ENCODE data around the gene RALA.

RALA gene

GRCh38 chr7:39605087-39605486, 18.3 kb upstream of the RALA start:
- no peak overlapping the region for H3K4me3 ChIP-seq (ENCODE audit: low read depth, low read length)
- TF ChIP-seq, protein P1, sequence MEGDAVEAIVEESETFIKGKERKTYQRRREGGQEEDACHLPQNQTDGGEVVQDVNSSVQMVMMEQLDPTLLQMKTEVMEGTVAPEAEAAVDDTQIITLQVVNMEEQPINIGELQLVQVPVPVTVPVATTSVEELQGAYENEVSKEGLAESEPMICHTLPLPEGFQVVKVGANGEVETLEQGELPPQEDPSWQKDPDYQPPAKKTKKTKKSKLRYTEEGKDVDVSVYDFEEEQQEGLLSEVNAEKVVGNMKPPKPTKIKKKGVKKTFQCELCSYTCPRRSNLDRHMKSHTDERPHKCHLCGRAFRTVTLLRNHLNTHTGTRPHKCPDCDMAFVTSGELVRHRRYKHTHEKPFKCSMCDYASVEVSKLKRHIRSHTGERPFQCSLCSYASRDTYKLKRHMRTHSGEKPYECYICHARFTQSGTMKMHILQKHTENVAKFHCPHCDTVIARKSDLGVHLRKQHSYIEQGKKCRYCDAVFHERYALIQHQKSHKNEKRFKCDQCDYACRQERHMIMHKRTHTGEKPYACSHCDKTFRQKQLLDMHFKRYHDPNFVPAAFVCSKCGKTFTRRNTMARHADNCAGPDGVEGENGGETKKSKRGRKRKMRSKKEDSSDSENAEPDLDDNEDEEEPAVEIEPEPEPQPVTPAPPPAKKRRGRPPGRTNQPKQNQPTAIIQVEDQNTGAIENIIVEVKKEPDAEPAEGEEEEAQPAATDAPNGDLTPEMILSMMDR (conservative IDR thresholded peaks at IDR 0.05; ENCODE audit: low read depth, low read length) = no peak
- no peak for DNase-seq (ENCODE audit: low read depth)

GRCh38 chr7:39606352-39606751, 17.0 kb upstream of the RALA start:
- no peak overlapping the region for H3K4me3 ChIP-seq (ENCODE audit: low read depth, low read length)
- DNase-seq (ENCODE audit: low read depth) = no peak
- TF ChIP-seq, protein P1 (conservative IDR thresholded peaks at IDR 0.05; ENCODE audit: low read depth, low read length) = no peak

DNA sequence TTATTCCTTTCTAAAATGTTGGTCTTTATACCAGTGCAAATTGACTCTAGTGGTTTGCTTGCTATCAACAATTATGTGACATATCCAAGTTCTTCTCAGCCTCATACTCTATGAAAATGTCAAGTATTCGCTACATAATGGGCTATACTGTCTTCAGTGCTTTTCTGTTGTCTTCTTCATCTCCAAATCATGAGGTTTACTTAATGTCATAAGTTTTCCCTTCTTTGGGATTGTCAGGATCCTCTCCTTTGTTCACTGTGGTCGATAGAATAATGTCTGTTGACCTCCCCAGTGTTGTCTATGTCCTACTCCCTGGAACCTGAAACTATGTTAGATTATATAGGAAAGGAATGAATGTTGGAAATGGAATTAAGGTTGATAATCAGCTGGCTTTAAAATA, 16.4 kb upstream of the RALA start:
- TF ChIP-seq, protein P1 (conservative IDR thresholded peaks at IDR 0.05; ENCODE audit: low read depth, low read length) = no peak
- H3K4me3 ChIP-seq (ENCODE audit: low read depth, low read length) = no peak overlapping the region
- DNase-seq (ENCODE audit: low read depth) = no peak

GRCh38 chr7:39607865-39608264, 15.5 kb upstream of the RALA start:
- TF ChIP-seq, protein P1 (conservative IDR thresholded peaks at IDR 0.05; ENCODE audit: low read depth, low read length) = no peak
- DNase-seq (ENCODE audit: low read depth) = no peak
- H3K4me3 ChIP-seq (ENCODE audit: low read depth, low read length) = no peak overlapping the region

- H3K4me3 ChIP-seq (ENCODE audit: low read depth, low read length) = no peak overlapping the region
- no peak for DNase-seq (ENCODE audit: low read depth)
- TF ChIP-seq, protein P1 (conservative IDR thresholded peaks at IDR 0.05; ENCODE audit: low read depth, low read length) = no peak
These were observed 15.1 kb upstream of the RALA start for GRCh38 chr7:39608278-39608677.

GRCh38 chr7:39609113-39609934, 14.0 kb upstream of the RALA start:
- TF ChIP-seq, protein P1 (conservative IDR thresholded peaks at IDR 0.05; ENCODE audit: low read depth, low read length) = peak; percentile 41
- peak overlapping the region; percentile 62 for H3K4me3 ChIP-seq (ENCODE audit: low read depth, low read length)
- peak; percentile 63 for DNase-seq (ENCODE audit: low read depth)

GRCh38 chr7:39609935-39610263, 13.5 kb upstream of the RALA start:
- peak overlapping the region; percentile 62 for H3K4me3 ChIP-seq (ENCODE audit: low read depth, low read length)
- no peak for DNase-seq (ENCODE audit: low read depth)
- TF ChIP-seq, protein P1 (conservative IDR thresholded peaks at IDR 0.05; ENCODE audit: low read depth, low read length) = no peak
